BLaER1 treated with 17β-estradiol and CSF1 and Interleukin-3, amounts not matched to agents 10 nM and 100 nM (cell line): ENCODE data around the gene GOLGA8N.
A peak's percentile ranks its signal among the peaks of the same experiment; 100 is the strongest.

ENCODE experiments used
- H3K27ac ChIP-seq, 11 experiments: shearing (Covaris generic); formaldehyde crosslinking; 2 replicates each; pipeline ENCODE4 v1.8.1; 2022
- H3K27me3 ChIP-seq, 11 experiments: shearing (Covaris generic); formaldehyde crosslinking; 2 replicates each; pipeline ENCODE4 v1.8.1; 2022
- H3K36me3 ChIP-seq, 11 experiments: shearing (Covaris generic); formaldehyde crosslinking; 2 replicates each; pipeline ENCODE4 v1.8.1; 2022
- H3K4me1 ChIP-seq, 10 experiments: shearing (Covaris generic); formaldehyde crosslinking; 2 replicates each; pipeline ENCODE4 v1.8.1; 2022
- H3K4me2 ChIP-seq, 11 experiments: shearing (Covaris generic); formaldehyde crosslinking; 2 replicates each; pipeline ENCODE4 v1.8.1; 2022
- H3K4me3 ChIP-seq, 10 experiments: shearing (Covaris generic); formaldehyde crosslinking; 2 replicates each; pipeline ENCODE4 v1.8.1; 2022
- H3K9ac ChIP-seq, 11 experiments: shearing (Covaris generic); formaldehyde crosslinking; 2 replicates each; pipeline ENCODE4 v1.8.1; 2022
- H3K9me3 ChIP-seq, 11 experiments: shearing (Covaris generic); formaldehyde crosslinking; replicated peaks in 1 of 11; 2 replicates each; pipeline ENCODE4 v1.8.1; 2022
- H4K20me1 ChIP-seq, 11 experiments: shearing (Covaris generic); formaldehyde crosslinking; 2 replicates each; pipeline ENCODE4 v1.8.1; 2022
- Cebpa-rat ChIP-seq, 11 experiments: shearing (Covaris generic); IDR thresholded peaks; 2 replicates each; pipeline ENCODE4 v1.8.1; 2022

Gene GOLGA8N

GRCh38 chr15:32651229-32651837 is 58.1 kb downstream of the GOLGA8N start:
- H3K27me3 ChIP-seq, result no peaks in the 10 kb centered on the region
- no peak overlapping the region for H3K9ac ChIP-seq
- H3K4me3 ChIP-seq, result no peak overlapping the region
- no peaks in the 10 kb centered on the region for H3K9me3 ChIP-seq
- H3K4me1 ChIP-seq, result peaks cover 0 to 11% (median 6%) of the 10 kb centered on the region in 10 experiments; a peak in 9 of 20 replicates
- peaks cover 0 to 12% (median 0%) of the 10 kb centered on the region in 11 experiments; a peak in 4 of 22 replicates for H4K20me1 ChIP-seq
- TF ChIP-seq Cebpa-rat (IDR thresholded peaks at IDR 0.05), result no peak
- peak overlapping the region in 1 of 11 experiments; percentile 28; a peak in 1 of 22 replicates for H3K4me2 ChIP-seq
- H3K36me3 ChIP-seq, result peaks cover 0 to 95% (median 76%) of the 10 kb centered on the region in 11 experiments; a peak in 19 of 22 replicates
- no peak overlapping the region for H3K27ac ChIP-seq

GRCh38 chr15:32652178-32652577 is 58.9 kb downstream of the GOLGA8N start:
- Histone ChIP-seq H3K27me3 (no peaks in the 10 kb centered on the region), H3K27ac (no peak overlapping the region), H3K36me3 (peaks cover 0 to 91% (median 70%) of the 10 kb centered on the region in 11 experiments; a peak in 19 of 22 replicates), H3K4me2 (no peak overlapping the region), H4K20me1 (peaks cover 0 to 12% (median 0%) of the 10 kb centered on the region in 11 experiments; a peak in 4 of 22 replicates), H3K4me3 (no peak overlapping the region), H3K4me1 (peaks cover 0 to 16% (median 6%) of the 10 kb centered on the region in 10 experiments; a peak in 9 of 20 replicates), H3K9me3 (no peaks in the 10 kb centered on the region), H3K9ac (no peak overlapping the region)
- TF ChIP-seq Cebpa-rat (IDR thresholded peaks at IDR 0.05), result no peak

- H3K27ac ChIP-seq, result no peak overlapping the region
- peaks cover 0 to 81% (median 55%) of the 10 kb centered on the region in 11 experiments; a peak in 18 of 22 replicates for H3K36me3 ChIP-seq
- TF ChIP-seq Cebpa-rat (IDR thresholded peaks at IDR 0.05), result no peak
- peaks cover 0 to 18% (median 0%) of the 10 kb centered on the region in 11 experiments; a peak in 5 of 22 replicates for H4K20me1 ChIP-seq
- H3K4me1 ChIP-seq, result peaks cover 0 to 29% (median 8%) of the 10 kb centered on the region in 10 experiments; a peak in 13 of 20 replicates
- peak overlapping the region in 6 of 11 experiments; percentile 1 to 38 (median 12); a peak in 5 of 22 replicates for H3K4me2 ChIP-seq
- H3K4me3 ChIP-seq, result no peak overlapping the region
- H3K9me3 ChIP-seq, result no peaks in the 10 kb centered on the region
- H3K27me3 ChIP-seq, result no peaks in the 10 kb centered on the region
- no peak overlapping the region for H3K9ac ChIP-seq
Measured at GRCh38 chr15:32656091-32656490, 62.8 kb downstream of the GOLGA8N start.

- H3K9me3 ChIP-seq, result no peaks in the 10 kb centered on the region
- H3K27me3 ChIP-seq, result no peaks in the 10 kb centered on the region
- no peak overlapping the region for H3K9ac ChIP-seq
- peaks cover 0 to 29% (median 8%) of the 10 kb centered on the region in 10 experiments; a peak in 13 of 20 replicates for H3K4me1 ChIP-seq
- peaks cover 0 to 15% (median 0%) of the 10 kb centered on the region in 11 experiments; a peak in 5 of 22 replicates for H4K20me1 ChIP-seq
- no peak overlapping the region for H3K4me3 ChIP-seq
- H3K27ac ChIP-seq, result no peak overlapping the region
- TF ChIP-seq Cebpa-rat (IDR thresholded peaks at IDR 0.05), result no peak
- H3K36me3 ChIP-seq, result peaks cover 0 to 80% (median 55%) of the 10 kb centered on the region in 11 experiments; a peak in 18 of 22 replicates
- H3K4me2 ChIP-seq, result no peak overlapping the region; a peak in 1 of 22 replicates
Measured at GRCh38 chr15:32656496-32656895, 63.2 kb downstream of the GOLGA8N start.
